ENCODE results near the gene PLEKHA3.

Gene PLEKHA3

GRCh38 chr2:178480227-178481181 is at the start of gene PLEKHA3:
PLEKHA3 (plus strand) TSS chr2:178480457; CDS start chr2:178480870, 413 bp downstream.
- TF ChIP-seq CTCF (IDR thresholded peaks at IDR 0.05; ENCODE audit: control extremely low read depth, extremely low read depth, low read depth, missing control alignments) = no peak
- peak; percentile 91 for DNase-seq (ENCODE audit: extremely low spot score)
- POLR2A ChIA-PET = no interaction called here
- CTCF ChIA-PET = interaction anchor here (1.1 to 1.7 kb wide), 5 partner anchors 18 to 64 kb away, joined by 3 to 4 read pairs (median 3); no protein-coding TSS in a partner anchor

GRCh38 chr2:178436662-178437061 is 43.6 kb upstream of the PLEKHA3 start:
- no peak for DNase-seq (ENCODE audit: extremely low spot score)
- ChIA-PET POLR2A (no interaction called here), CTCF (interaction anchor here (1.4 to 1.5 kb wide), 2 partner anchors 13 to 18 kb away, joined by 4 to 5 read pairs; no protein-coding TSS in a partner anchor)
- TF ChIP-seq CTCF (IDR thresholded peaks at IDR 0.05; ENCODE audit: control extremely low read depth, extremely low read depth, low read depth, missing control alignments) = no peak

GRCh38 chr2:178441426-178441825 is 38.8 kb upstream of the PLEKHA3 start:
- CTCF ChIA-PET = interaction anchor here (1.5 to 3.3 kb wide), 4 partner anchors 10 to 27 kb away, joined by 3 to 19 read pairs (median 8); no protein-coding TSS in a partner anchor
- POLR2A ChIA-PET = no interaction called here
- TF ChIP-seq CTCF (IDR thresholded peaks at IDR 0.05; ENCODE audit: control extremely low read depth, extremely low read depth, low read depth, missing control alignments) = no peak
- DNase-seq (ENCODE audit: extremely low spot score) = no peak

GRCh38 chr2:178448968-178449661 is 31.1 kb upstream of the PLEKHA3 start:
- DNase-seq (ENCODE audit: extremely low spot score) = peak; percentile 52
- TF ChIP-seq CTCF (IDR thresholded peaks at IDR 0.05; ENCODE audit: control extremely low read depth, extremely low read depth, low read depth, missing control alignments) = no peak
- CTCF ChIA-PET = interaction anchor here (0.7 to 3.5 kb wide), 6 partner anchors 12 to 680 kb away, joined by 3 to 18 read pairs (median 4); no protein-coding TSS in a partner anchor
- POLR2A ChIA-PET = interaction anchor here (0.6 to 1.0 kb wide), 2 partner anchors 43 to 1067 kb away, joined by 3 read pairs; no protein-coding TSS in a partner anchor

DNA sequence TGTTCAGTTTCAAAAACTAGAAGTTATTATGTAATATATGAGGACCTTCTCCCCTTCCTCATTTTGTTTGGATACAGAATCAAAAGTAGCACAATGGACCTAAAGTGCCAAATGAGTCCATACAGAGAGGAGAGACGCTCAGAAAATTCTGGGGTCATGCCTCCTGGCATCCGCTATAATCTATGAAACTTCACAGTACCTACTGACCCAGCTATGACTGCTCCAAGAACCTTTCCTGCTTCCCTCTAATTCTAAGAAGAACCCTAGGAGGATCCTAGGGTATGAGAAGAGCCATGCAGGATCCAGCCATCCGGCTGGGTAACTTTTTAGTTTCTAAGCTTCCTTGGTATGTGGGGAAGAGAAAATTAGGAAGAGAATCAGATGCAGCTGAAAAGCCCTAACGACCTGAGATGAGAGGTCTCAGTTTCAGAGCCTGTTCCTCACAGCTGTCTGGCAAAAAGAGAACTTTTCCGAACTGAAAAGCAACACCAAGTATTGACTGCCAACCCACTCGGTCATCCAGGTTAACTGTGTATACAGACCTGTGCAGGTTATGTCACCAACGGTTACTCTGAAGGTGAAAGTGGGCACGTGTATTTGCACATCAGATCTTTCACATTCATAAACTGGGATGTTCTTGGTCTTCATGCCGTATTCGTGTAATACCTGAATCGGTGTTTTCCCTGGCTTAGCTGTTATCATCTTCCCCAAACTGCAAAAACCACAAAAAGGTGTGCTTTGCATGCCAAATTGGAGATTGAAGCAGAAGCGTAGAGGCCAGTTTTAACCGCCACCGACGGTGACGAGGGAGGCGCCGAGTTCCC is 30.3 kb upstream of the PLEKHA3 start:
- ChIA-PET POLR2A (interaction anchor here (1.0 kb wide), 1 partner anchor 44 kb away, joined by 3 read pairs; no protein-coding TSS in a partner anchor), CTCF (interaction anchor here (0.7 to 3.5 kb wide), 6 partner anchors 10 to 217 kb away, joined by 3 to 18 read pairs (median 5); no protein-coding TSS in a partner anchor)
- no peak for DNase-seq (ENCODE audit: extremely low spot score)
- TF ChIP-seq CTCF (IDR thresholded peaks at IDR 0.05; ENCODE audit: control extremely low read depth, extremely low read depth, low read depth, missing control alignments) = no peak
